CD4-positive, alpha-beta T cell treated with Interleukin-17A for 4 hours (primary cell): ENCODE results near the gene AP3S1.

Experiments used
- DNase-seq: peaks from one replicate; pipeline ENCODE4 v3.0.0-alpha.2; 2020; ENCODE audit warnings: mixed read lengths

AP3S1 gene

DNA sequence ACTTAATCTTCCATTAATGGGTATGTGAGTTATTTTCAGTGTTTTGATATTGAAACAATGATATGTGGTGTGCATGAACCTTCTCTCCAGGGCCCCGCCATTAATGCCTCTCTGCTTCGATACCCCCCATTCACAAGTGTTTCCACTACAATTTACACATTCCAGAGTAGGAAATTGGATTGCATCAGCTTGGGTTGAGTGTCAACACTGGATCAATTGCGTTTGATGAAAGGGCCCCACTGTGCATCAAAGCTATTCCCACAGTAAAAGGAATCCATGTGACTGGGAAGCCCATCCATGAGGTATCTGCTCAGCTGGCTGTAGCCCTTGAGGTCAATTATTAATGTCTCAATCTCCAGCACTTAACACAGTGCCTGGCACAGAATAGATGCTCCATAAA lies 102.8 kb downstream of the AP3S1 start:
- no peak for DNase-seq

DNA sequence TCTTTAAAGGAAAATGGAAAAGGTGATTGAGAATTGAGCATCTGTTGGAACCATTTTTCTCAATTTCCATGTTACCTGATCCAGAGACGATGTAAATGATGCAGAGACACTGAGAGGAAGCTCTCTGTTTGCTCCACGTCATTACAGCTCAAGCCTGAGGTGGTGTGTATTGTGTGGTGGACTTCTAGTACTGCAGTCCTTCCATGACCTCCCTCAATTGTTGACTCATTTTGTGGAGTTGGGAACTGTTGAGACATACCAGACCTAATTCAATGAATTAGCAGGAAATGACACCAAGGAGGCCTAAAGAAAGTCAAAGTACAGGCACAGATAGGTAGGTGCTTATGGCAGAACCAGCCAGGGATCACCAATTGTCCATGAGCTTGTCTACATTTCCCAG lies 104.9 kb downstream of the AP3S1 start:
- DNase-seq = no peak

- DNase-seq = no peak
Observed at GRCh38 chr5:115947260-115947659, 105.5 kb downstream of the AP3S1 start.

- DNase-seq = no peak
Observed at GRCh38 chr5:115948091-115948534, 106.4 kb downstream of the AP3S1 start.

DNA sequence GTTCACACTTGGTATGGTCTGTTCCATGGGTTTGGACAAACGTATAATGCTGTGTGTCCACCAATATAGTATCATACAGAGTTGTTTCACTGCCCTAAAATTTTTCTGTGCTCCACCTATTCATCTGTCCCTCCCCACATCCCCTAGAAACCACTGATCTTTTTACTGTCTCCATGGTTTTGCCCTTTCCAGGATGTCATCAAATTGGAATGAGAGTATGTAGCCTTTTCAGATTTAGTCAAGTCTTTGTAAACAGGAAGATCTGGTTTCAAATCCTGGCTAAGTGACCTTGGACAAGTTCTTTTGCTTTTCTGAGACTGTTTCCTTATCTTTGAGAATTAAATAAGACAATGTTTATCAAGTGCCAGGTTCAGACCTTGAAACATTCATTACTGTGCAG lies 107.4 kb downstream of the AP3S1 start:
- no peak for DNase-seq

DNA sequence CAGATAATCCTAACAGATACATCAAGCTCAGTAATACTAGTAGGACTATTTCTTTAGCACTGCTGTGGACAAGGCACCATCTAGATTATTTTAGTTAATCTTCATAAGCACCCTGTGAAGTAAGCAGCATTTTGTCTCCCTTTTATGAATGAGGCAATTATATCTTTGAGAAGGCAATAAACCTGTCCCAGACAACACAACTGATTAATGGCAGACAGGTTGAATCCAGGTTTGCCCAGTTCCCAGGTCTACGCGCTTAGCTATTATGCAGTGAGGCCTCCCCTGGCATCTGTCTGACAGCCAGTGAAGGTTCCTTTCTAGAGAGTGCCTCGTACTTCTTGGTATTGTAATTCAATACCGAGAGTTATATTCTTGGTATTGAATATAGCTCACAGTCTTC lies 110.9 kb downstream of the AP3S1 start:
- no peak for DNase-seq

DNA sequence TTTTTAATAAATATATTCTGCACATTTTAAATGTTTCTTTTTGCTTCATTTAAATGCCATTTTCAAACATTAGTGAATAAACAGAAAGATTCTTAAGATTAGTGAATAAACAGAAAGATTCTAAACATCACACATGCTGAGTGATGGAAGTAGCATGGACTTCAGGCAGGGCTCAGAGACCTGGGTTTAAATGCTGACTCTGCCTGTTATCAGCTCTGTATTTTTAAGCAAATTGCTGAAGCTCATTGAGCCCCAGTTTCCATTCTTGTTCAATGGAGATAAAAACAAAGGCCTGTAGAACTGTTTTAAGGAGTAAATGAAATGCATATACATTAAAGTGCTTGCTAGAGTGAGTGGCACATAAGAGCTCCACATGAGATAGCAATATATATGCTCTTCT lies 112.4 kb downstream of the AP3S1 start:
- no peak for DNase-seq

DNA sequence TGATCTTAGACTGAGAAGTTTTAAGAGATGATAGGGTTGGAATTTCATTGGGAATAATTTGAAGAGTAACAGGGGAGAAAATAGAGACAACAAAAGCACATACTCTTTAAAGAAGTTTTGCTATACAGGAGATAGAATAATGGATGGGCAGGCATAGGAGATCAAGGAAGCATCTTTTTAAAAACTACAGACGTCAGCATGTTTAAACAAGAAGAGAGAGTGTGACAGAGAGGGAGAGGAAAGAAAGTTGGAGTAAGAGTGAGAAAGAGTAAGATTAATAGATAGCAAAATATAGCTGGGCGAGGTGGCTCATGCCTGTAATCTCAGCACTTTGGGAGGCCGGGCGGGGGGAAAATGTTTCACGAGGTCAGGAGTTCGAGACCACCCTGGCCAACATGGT lies 115.2 kb downstream of the AP3S1 start:
- no peak for DNase-seq

- no peak for DNase-seq
Observed at GRCh38 chr5:115961381-115962238, 119.9 kb downstream of the AP3S1 start.

- no peak for DNase-seq
Observed at GRCh38 chr5:115962239-115962564, 120.5 kb downstream of the AP3S1 start, which contains the start of gene LVRN. LVRN (plus strand) TSS chr5:115962475; CDS start chr5:115962618, 143 bp downstream.

DNA sequence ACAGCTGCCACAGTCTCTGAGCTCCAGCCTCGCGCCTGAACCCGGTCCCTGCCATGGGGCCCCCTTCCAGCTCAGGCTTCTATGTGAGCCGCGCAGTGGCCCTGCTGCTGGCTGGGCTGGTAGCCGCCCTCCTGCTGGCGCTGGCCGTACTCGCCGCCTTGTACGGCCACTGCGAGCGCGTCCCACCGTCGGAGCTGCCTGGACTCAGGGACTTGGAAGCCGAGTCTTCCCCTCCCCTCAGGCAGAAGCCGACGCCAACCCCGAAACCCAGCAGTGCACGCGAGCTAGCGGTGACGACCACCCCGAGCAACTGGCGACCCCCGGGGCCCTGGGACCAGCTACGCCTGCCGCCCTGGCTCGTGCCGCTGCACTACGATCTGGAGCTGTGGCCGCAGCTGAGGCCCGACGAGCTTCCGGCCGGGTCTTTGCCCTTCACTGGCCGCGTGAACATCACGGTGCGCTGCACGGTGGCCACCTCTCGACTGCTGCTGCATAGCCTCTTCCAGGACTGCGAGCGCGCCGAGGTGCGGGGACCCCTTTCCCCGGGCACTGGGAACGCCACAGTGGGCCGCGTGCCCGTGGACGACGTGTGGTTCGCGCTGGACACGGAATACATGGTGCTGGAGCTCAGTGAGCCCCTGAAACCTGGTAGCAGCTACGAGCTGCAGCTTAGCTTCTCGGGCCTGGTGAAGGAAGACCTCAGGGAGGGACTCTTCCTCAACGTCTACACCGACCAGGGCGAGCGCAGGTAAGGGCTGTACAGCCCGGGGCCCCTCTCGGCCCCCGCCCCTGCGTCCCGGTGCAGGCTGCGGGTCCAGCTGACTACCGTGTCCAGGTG lies 121.0 kb downstream of the AP3S1 start:
- no peak for DNase-seq

GRCh38 chr5:115963566-115963965 lies 121.8 kb downstream of the AP3S1 start:
- DNase-seq = no peak
